KMS-11 (cell line): ENCODE data around the gene HECTD1.
"Not testable (repeated sequence)": the region's sequence is repeated elsewhere in the genome, so short reads cannot be mapped to it uniquely, and the experiment has no call there.

Experiments
- H2AFZ ChIP-seq: fragments of 200-600 bp; sonication (generic); 2 replicates; pipeline ENCODE4 v1.6.1; 2016; ENCODE audit warnings: antibody characterized with exemption, mixed run types, low read depth
- H3K27ac ChIP-seq: fragments of 200-600 bp; sonication (generic); 2 replicates; pipeline ENCODE4 v1.6.1; 2016; ENCODE audit warnings: mild to moderate bottlenecking, mixed run types
- H3K27me3 ChIP-seq: fragments of 200-600 bp; sonication (generic); 2 replicates; pipeline ENCODE4 v1.6.1; 2017; ENCODE audit warnings: mild to moderate bottlenecking, low read depth, mixed run types, moderate library complexity; ENCODE audit not compliant: insufficient read depth
- H3K36me3 ChIP-seq: fragments of 200-600 bp; sonication (generic); 2 replicates; pipeline ENCODE4 v1.6.1; 2017; ENCODE audit warnings: mild to moderate bottlenecking, mixed run types; ENCODE audit not compliant: insufficient read depth
- H3K4me1 ChIP-seq: fragments of 200-600 bp; sonication (generic); 2 replicates; pipeline ENCODE4 v1.6.1; 2016; ENCODE audit warnings: mild to moderate bottlenecking, low read depth, mixed run types; ENCODE audit not compliant: poor library complexity, severe bottlenecking
- H3K4me2 ChIP-seq: fragments of 200-600 bp; sonication (generic); 2 replicates; pipeline ENCODE4 v1.7.0; 2016; ENCODE audit warnings: mild to moderate bottlenecking, mixed run types
- H3K4me3 ChIP-seq: fragments of 200-600 bp; sonication (generic); IDR thresholded peaks from 2 replicates; pipeline ENCODE4 v1.6.1; 2017; ENCODE audit warnings: low read depth, low read length, mixed read lengths; ENCODE audit not compliant: insufficient read depth
- H3K79me2 ChIP-seq: fragments of 200-600 bp; sonication (generic); 2 replicates; pipeline ENCODE4 v1.6.1; 2016; ENCODE audit warnings: low read depth, mixed run types; ENCODE audit not compliant: insufficient read depth
- H3K9ac ChIP-seq: fragments of 200-600 bp; sonication (generic); 2 replicates; pipeline ENCODE4 v1.6.1; 2016; ENCODE audit warnings: mild to moderate bottlenecking, mixed run types
- H4K20me1 ChIP-seq: fragments of 200-600 bp; sonication (generic); 2 replicates; pipeline ENCODE4 v1.6.1; 2016; ENCODE audit warnings: mild to moderate bottlenecking, mixed run types; ENCODE audit not compliant: insufficient read depth
- CTCF ChIP-seq: fragments of 200-600 bp; sonication (generic); conservative IDR thresholded peaks from 2 replicates; pipeline ENCODE4 v1.6.1; 2017; ENCODE audit warnings: low read depth, mild to moderate bottlenecking, antibody characterized with exemption, low read length, moderate library complexity, mixed read lengths

Gene HECTD1

GRCh38 chr14:31092160-31092708, 115.4 kb downstream of the HECTD1 start:
- no peaks in the 10 kb centered on the region for H3K79me2 ChIP-seq
- H3K36me3 ChIP-seq = no peaks in the 10 kb centered on the region
- H3K9ac ChIP-seq = no peak overlapping the region
- no peak overlapping the region for H3K4me2 ChIP-seq
- H4K20me1 ChIP-seq = no peaks in the 10 kb centered on the region
- no peak overlapping the region for H3K27ac ChIP-seq
- no peak overlapping the region for H3K4me3 ChIP-seq
- no peak overlapping the region for H2AFZ ChIP-seq
- no peaks in the 10 kb centered on the region for H3K27me3 ChIP-seq
- TF ChIP-seq CTCF = no peak
- H3K4me1 ChIP-seq = no peaks in the 10 kb centered on the region

DNA sequence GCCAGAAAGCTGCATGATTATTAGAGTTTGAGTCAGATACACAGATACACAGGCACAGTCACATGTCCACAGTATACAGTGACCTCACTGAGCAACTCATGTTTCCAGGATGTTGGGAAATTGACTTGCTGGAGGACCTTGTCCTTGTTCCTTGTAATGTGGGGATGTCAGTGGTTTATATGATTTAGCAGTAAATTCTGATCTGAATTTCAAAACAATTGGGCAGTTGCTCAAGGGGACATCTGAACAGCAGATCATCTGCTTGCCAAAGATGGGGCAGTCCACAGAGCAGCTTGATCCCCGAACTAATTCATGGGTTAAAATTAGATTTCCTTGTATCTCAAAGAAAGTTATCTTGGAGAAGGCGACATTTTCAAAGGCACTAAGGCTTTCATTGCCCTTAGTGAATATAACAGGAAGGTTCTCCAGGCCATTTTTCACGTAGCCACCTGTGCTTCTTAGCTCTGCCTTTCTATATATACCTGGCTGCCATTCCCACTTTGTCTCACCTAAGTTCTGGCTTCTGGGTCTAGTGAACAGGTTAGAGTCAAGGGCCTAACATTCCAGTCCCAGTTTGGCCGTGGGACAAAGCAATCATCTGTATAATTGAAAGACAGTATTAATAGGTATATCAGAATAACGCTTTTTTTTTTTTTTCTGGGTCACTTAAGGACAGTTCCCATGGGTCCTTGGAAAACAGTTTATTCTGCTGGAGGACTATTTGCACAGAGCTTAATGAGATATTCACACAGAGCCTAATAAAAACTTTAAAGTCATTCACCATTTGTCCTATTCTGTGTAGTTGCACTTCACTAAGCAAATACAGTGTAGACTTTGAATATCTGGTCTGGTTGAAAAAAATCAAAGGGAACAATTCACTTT, 116.5 kb downstream of the HECTD1 start:
- H2AFZ ChIP-seq = no peak overlapping the region
- no peak overlapping the region for H3K4me3 ChIP-seq
- H3K79me2 ChIP-seq = no peaks in the 10 kb centered on the region
- no peak overlapping the region for H3K27ac ChIP-seq
- no peak overlapping the region for H3K4me2 ChIP-seq
- H3K36me3 ChIP-seq = no peaks in the 10 kb centered on the region
- H3K27me3 ChIP-seq = no peaks in the 10 kb centered on the region
- H4K20me1 ChIP-seq = no peaks in the 10 kb centered on the region
- TF ChIP-seq CTCF = no peak
- no peak overlapping the region for H3K9ac ChIP-seq
- no peaks in the 10 kb centered on the region for H3K4me1 ChIP-seq

DNA sequence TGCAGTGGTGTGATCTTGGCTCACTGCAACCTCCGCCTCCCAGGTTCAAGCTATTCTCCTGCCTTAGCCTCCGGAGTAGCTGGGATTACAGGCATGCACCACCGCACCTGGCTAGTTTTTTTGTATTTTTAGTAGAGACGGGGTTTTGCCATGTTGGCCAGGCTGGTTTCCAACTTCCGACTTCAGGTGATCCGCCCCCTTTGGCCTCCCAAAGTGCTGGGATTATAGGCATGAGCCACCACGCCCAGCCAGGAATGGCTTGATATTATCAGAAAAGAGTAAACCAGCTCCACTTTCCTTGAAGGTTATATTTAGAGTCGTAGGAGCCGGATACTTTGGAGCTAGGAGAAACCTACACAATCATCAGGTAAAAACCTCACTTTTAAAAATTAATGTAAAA, 121.1 kb downstream of the HECTD1 start:
- not testable (repeated sequence) for H4K20me1 ChIP-seq, H3K36me3 ChIP-seq, H2AFZ ChIP-seq, H3K79me2 ChIP-seq, H3K4me3 ChIP-seq, H3K4me2 ChIP-seq, H3K27me3 ChIP-seq, H3K4me1 ChIP-seq, H3K27ac ChIP-seq, H3K9ac ChIP-seq

GRCh38 chr14:31085027-31085426, 122.6 kb downstream of the HECTD1 start:
- Histone ChIP-seq H3K36me3 (no peaks in the 10 kb centered on the region), H2AFZ (no peak overlapping the region), H3K79me2 (no peaks in the 10 kb centered on the region), H3K4me2 (no peak overlapping the region), H3K9ac (no peak overlapping the region), H3K4me3 (no peak overlapping the region), H3K4me1 (no peaks in the 10 kb centered on the region), H3K27ac (no peak overlapping the region), H4K20me1 (no peaks in the 10 kb centered on the region), H3K27me3 (no peaks in the 10 kb centered on the region)
- no peak for TF ChIP-seq CTCF

DNA sequence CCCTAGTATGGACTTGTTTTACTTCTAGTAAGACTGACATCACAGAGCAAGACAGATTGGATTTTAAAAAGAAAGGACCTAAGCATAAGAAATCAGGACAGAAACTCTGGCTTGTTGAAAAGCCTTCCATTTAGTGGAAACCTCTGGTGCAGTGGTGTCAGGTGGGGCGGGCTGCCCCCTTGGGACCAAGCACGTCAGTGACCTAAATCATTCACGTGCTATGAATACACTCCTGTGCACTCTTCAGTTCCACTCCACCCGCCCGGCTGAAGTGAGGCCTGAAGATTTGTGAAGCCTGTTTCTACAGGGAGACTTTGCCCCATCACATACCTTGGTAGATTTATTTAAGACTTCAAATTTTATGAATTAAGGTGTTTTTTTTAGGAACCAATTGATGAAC, 123.2 kb downstream of the HECTD1 start:
- no peak overlapping the region for H3K4me3 ChIP-seq
- H3K27ac ChIP-seq = no peak overlapping the region
- H2AFZ ChIP-seq = no peak overlapping the region
- no peak overlapping the region for H3K4me2 ChIP-seq
- no peaks in the 10 kb centered on the region for H3K4me1 ChIP-seq
- no peak for TF ChIP-seq CTCF
- no peaks in the 10 kb centered on the region for H3K79me2 ChIP-seq
- H3K9ac ChIP-seq = no peak overlapping the region
- H4K20me1 ChIP-seq = no peaks in the 10 kb centered on the region
- H3K36me3 ChIP-seq = no peaks in the 10 kb centered on the region
- no peaks in the 10 kb centered on the region for H3K27me3 ChIP-seq
